HS-27A (cell line): ENCODE results near the gene CHL1.

Experiments
- DNase-seq: peaks from one replicate; pipeline ENCODE4 v3.0.0-alpha.2; 2012; ENCODE audit warnings: low read depth, missing footprints

Gene CHL1

GRCh38 chr3:217099-217813 is 20.7 kb downstream of the CHL1 start:
- DNase-seq = no peak

- no peak for DNase-seq
Observed at GRCh38 chr3:217948-218347, 21.4 kb downstream of the CHL1 start.

GRCh38 chr3:228442-229182 is 32.0 kb downstream of the CHL1 start:
- DNase-seq = no peak

- DNase-seq = no peak
Observed at GRCh38 chr3:229183-229661, 32.7 kb downstream of the CHL1 start.

- no peak for DNase-seq
Observed at GRCh38 chr3:236881-237280, 40.3 kb downstream of the CHL1 start.

GRCh38 chr3:242602-243355 is 46.2 kb downstream of the CHL1 start:
- DNase-seq = no peak

GRCh38 chr3:243356-243725 is 46.8 kb downstream of the CHL1 start:
- DNase-seq = no peak

- DNase-seq = no peak
Observed at GRCh38 chr3:244041-244440, 47.5 kb downstream of the CHL1 start.

- no peak for DNase-seq
Observed at GRCh38 chr3:247916-248315, 51.4 kb downstream of the CHL1 start.

GRCh38 chr3:248864-249520 is 52.4 kb downstream of the CHL1 start:
- no peak for DNase-seq

- no peak for DNase-seq
Observed at GRCh38 chr3:249587-250262, 53.2 kb downstream of the CHL1 start.

- DNase-seq = no peak
Observed at GRCh38 chr3:256501-256900, 59.9 kb downstream of the CHL1 start.

GRCh38 chr3:257826-258225 is 61.3 kb downstream of the CHL1 start:
- DNase-seq = no peak

- no peak for DNase-seq
Observed at GRCh38 chr3:260898-261297, 64.3 kb downstream of the CHL1 start.

- DNase-seq = no peak
Observed at GRCh38 chr3:263393-263792, 66.8 kb downstream of the CHL1 start.

- DNase-seq = no peak
Observed at GRCh38 chr3:264394-265156, 68.0 kb downstream of the CHL1 start.

GRCh38 chr3:267101-267500 is 70.5 kb downstream of the CHL1 start:
- no peak for DNase-seq

- no peak for DNase-seq
Observed at GRCh38 chr3:270688-271087, 74.1 kb downstream of the CHL1 start.

- no peak for DNase-seq
Observed at GRCh38 chr3:274927-275326, 78.4 kb downstream of the CHL1 start.

GRCh38 chr3:277873-278272 is 81.3 kb downstream of the CHL1 start:
- no peak for DNase-seq
